ENCODE measurements around the gene VEZT. TPM values are rescaled to one million over a fixed set of nuclear protein-coding genes. Genes with fewer than 3 reads are reported as not detected.

The VEZT gene
- total RNA-seq, 1 experiment from 2014 or later: 46.4 TPM

- DNase-seq (ENCODE audit: low read depth, low spot score) (no peak), ATAC-seq (no peak)
- TF ChIP-seq SP1 (IDR thresholded peaks at IDR 0.05; ENCODE audit: low read depth) (no peak), CEBPB (IDR thresholded peaks at IDR 0.05; ENCODE audit: low read depth) (no peak), ATF3 (IDR thresholded peaks at IDR 0.05) (no peak), CBX3 (IDR thresholded peaks at IDR 0.05; ENCODE audit: low read depth) (no peak), TCF7L2 (IDR thresholded peaks at IDR 0.05; ENCODE audit: borderline replicate concordance, extremely low read depth, insufficient read depth, insufficient read length) (no peak), POLR2A (IDR thresholded peaks at IDR 0.05; ENCODE audit: borderline replicate concordance, extremely low read depth, insufficient read depth, insufficient read length) (no peak), REST (IDR thresholded peaks at IDR 0.05; ENCODE audit: low read depth) (no peak), EZH2phosphoT487 (IDR thresholded peaks at IDR 0.05; ENCODE audit: borderline replicate concordance) (no peak), POLR2AphosphoS5 (IDR thresholded peaks at IDR 0.05; ENCODE audit: low read depth, low read length) (no peak), JUND (IDR thresholded peaks at IDR 0.05) (no peak), FOSL1 (IDR thresholded peaks at IDR 0.05; ENCODE audit: low read depth) (no peak)
- Histone ChIP-seq H3K9me3 (ENCODE audit: control insufficient read depth in 1 of 2, insufficient read depth in 1 of 2, low read depth in 1 of 2, low read length in 2 of 2) (no peaks in the 10 kb centered on the region), H3K9ac (ENCODE audit: low read length) (no peak overlapping the region), H3K4me2 (ENCODE audit: low read length) (no peak overlapping the region), H3K79me2 (ENCODE audit: insufficient read depth, low read length) (peaks cover 3% of the 10 kb centered on the region; the same call in 1 of the 2 replicates), H4K20me1 (ENCODE audit: insufficient read depth) (no peaks in the 10 kb centered on the region), H3K4me3 (replicated peaks in 1 of 2; ENCODE audit: low read depth in 1 of 2, low read length in 2 of 2) (no peak overlapping the region), H3K27ac (ENCODE audit: low read depth, low read length) (no peak overlapping the region), H3K36me3 (ENCODE audit: control insufficient read depth in 1 of 2, insufficient read depth in 2 of 2, low read length in 2 of 2) (peaks cover 12 to 14% of the 10 kb centered on the region in 2 experiments; a peak in 3 of 4 replicates), H3K27me3 (ENCODE audit: insufficient read depth, low read length) (no peaks in the 10 kb centered on the region), H2AFZ (ENCODE audit: low read depth, low read length, poor library complexity, severe bottlenecking) (no peak overlapping the region), H3K4me1 (ENCODE audit: control insufficient read depth in 1 of 2, insufficient read depth in 2 of 2, low read length in 2 of 2) (no peaks in the 10 kb centered on the region), H3K9me2 (ENCODE audit: insufficient read depth) (no peaks in the 10 kb centered on the region)
- ChIA-PET RAD21 (ENCODE audit: low non-redundant PET in 1 of 2, low total read pairs in 2 of 2, uncharacterized antibody in 2 of 2, unreplicated experiment in 2 of 2) (no interaction called here), POLR2A (no interaction called here), CTCF (no interaction called here)
- intact Hi-C loops (cut with micrococcal nuclease): no loop called here
- no TSS peak for BruUV-seq (replicated peaks)
Measured at GRCh38 chr12:95282266-95282665, 64.7 kb downstream of the VEZT start.

All from HCT116 (cell line).